HCT116 (cell line): ENCODE data around the gene HOOK1.

Experiments
- EZH2phosphoT487 ChIP-seq: fragments of 200-600 bp; IDR thresholded peaks from 2 replicates; pipeline ENCODE4 v1.6.1; 2018; ENCODE audit warnings: antibody characterized with exemption, borderline replicate concordance
- FOSL1 ChIP-seq: IDR thresholded peaks from 2 replicates; pipeline ENCODE4 v1.6.1; 2012; ENCODE audit warnings: low read depth
- POLR2A ChIP-seq: IDR thresholded peaks from 2 replicates; pipeline ENCODE4 v1.7.0; 2011; ENCODE audit warnings: borderline replicate concordance; ENCODE audit not compliant: insufficient read depth, insufficient read length; ENCODE audit errors: extremely low read depth
- POLR2AphosphoS5 ChIP-seq: IDR thresholded peaks from 2 replicates; pipeline ENCODE4 v1.6.1; 2011; ENCODE audit warnings: mild to moderate bottlenecking, low read depth, low read length, moderate library complexity
- SIN3A ChIP-seq: IDR thresholded peaks from 2 replicates; pipeline ENCODE4 v1.6.1; 2012; ENCODE audit warnings: low read depth
- YY1 ChIP-seq: IDR thresholded peaks from 2 replicates; pipeline ENCODE4 v1.6.1; 2011; ENCODE audit warnings: low read length, low read depth, moderate library complexity, mild to moderate bottlenecking; ENCODE audit not compliant: insufficient replicate concordance; ENCODE audit errors: extremely low read depth
- ZNF274 ChIP-seq: fragments of 200-500 bp; sonication (Bioruptor generic); IDR thresholded peaks from 2 replicates; pipeline ENCODE4 v1.6.1; 2014; ENCODE audit warnings: mild to moderate bottlenecking, low read depth, low read length, inconsistent platforms
- TF ChIP-seq, protein P1 (sequence below), 3 experiments: fragments of 200-600 bp in 1 of 3; sonication (generic) in 1 of 3; IDR thresholded peaks in 2 of 3; conservative IDR thresholded peaks in 1 of 3; 2 replicates each; pipeline ENCODE4 v1.5.1; 2012 to 2017; ENCODE audit warnings: low read depth in 2 of 3, low read length in 2 of 3, antibody characterized with exemption in 1 of 3, borderline replicate concordance in 1 of 3, control low read depth in 1 of 3, mild to moderate bottlenecking in 1 of 3, mixed read lengths in 1 of 3, mixed run types in 1 of 3, moderate library complexity in 1 of 3; ENCODE audit not compliant: insufficient read depth in 1 of 3
- TF ChIP-seq, protein P2 (sequence below): IDR thresholded peaks from 2 replicates; pipeline ENCODE4 v1.6.1; 2012

DNA sequence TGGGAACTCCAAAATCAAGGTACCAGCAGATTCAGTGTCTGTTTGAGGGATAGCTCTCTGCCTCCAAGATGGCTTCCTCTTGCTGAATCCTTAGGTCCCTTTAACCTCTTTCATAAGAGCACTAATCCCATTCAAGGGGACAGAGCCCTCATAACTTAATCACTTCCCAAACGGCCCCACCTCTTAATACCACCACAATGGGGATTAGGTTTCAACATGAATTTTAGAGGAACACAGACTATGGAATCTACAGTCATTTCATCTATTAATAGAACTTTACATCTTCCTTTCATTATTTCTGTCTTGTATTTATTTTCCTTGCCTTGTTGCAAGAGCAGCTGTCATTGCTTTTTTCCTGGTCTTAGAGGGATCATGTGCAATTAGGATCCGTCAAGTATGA lies 30.3 kb downstream of the HOOK1 start:
- TF ChIP-seq EZH2phosphoT487 (no peak), SIN3A (no peak), POLR2A (no peak), POLR2AphosphoS5 (no peak), ZNF274 (no peak), YY1 (no peak), FOSL1 (no peak)
- TF ChIP-seq, protein P1, sequence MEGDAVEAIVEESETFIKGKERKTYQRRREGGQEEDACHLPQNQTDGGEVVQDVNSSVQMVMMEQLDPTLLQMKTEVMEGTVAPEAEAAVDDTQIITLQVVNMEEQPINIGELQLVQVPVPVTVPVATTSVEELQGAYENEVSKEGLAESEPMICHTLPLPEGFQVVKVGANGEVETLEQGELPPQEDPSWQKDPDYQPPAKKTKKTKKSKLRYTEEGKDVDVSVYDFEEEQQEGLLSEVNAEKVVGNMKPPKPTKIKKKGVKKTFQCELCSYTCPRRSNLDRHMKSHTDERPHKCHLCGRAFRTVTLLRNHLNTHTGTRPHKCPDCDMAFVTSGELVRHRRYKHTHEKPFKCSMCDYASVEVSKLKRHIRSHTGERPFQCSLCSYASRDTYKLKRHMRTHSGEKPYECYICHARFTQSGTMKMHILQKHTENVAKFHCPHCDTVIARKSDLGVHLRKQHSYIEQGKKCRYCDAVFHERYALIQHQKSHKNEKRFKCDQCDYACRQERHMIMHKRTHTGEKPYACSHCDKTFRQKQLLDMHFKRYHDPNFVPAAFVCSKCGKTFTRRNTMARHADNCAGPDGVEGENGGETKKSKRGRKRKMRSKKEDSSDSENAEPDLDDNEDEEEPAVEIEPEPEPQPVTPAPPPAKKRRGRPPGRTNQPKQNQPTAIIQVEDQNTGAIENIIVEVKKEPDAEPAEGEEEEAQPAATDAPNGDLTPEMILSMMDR (IDR thresholded peaks at IDR 0.05 in 2 of 3, conservative IDR thresholded peaks at IDR 0.05 in 1 of 3; ENCODE audit: borderline replicate concordance in 1 of 3, insufficient read depth in 1 of 3, low read depth in 2 of 3, low read length in 2 of 3), result no peak
- TF ChIP-seq, protein P2, sequence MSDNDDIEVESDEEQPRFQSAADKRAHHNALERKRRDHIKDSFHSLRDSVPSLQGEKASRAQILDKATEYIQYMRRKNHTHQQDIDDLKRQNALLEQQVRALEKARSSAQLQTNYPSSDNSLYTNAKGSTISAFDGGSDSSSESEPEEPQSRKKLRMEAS, result no peak
